ENCODE results near the gene SNX14.

SNX14 gene

GRCh38 chr6:85600713-85601313, 7.2 kb upstream of the SNX14 start:
- Histone ChIP-seq H3K9me3 (ENCODE audit: control insufficient read depth, insufficient read depth, low read length) (no peaks in the 10 kb centered on the region), H3K4me1 (ENCODE audit: control insufficient read depth, low read length) (peaks cover 6% of the 10 kb centered on the region), H3K36me3 (ENCODE audit: control insufficient read depth, low read length) (peaks cover 3% of the 10 kb centered on the region; the same call in 1 of the 2 replicates), H3F3A (ENCODE audit: control insufficient read depth, insufficient read depth) (peaks cover 73% of the 10 kb centered on the region), H3K27ac (ENCODE audit: low read depth, low read length) (no peak overlapping the region), H3K27me3 (ENCODE audit: control insufficient read depth, low read length) (no peaks in the 10 kb centered on the region), H3K4me3 (ENCODE audit: low read length) (no peak overlapping the region), H4K20me1 (ENCODE audit: control insufficient read depth, insufficient read depth, low read depth, low read length) (peaks cover 4% of the 10 kb centered on the region; the same call in 1 of the 2 replicates), H3K9me2 (replicated peaks; ENCODE audit: control insufficient read depth, low read length) (no peaks in the 10 kb centered on the region), H3K79me2 (ENCODE audit: control insufficient read depth, low read length) (no peaks in the 10 kb centered on the region), H3K4me2 (ENCODE audit: low read length) (no peak overlapping the region)
- TF ChIP-seq EZH2phosphoT487 (IDR thresholded peaks at IDR 0.05; ENCODE audit: borderline replicate concordance, low read length) (no peak), CTCF (IDR thresholded peaks at IDR 0.05; ENCODE audit: low read depth, low read length, poor library complexity, severe bottlenecking) (no peak)

GRCh38 chr6:85594197-85594930, 706 bp upstream of the SNX14 start:
- H3K36me3 ChIP-seq (ENCODE audit: control insufficient read depth, low read length), result peaks cover 27% of the 10 kb centered on the region
- no peaks in the 10 kb centered on the region for H3K9me3 ChIP-seq (ENCODE audit: control insufficient read depth, insufficient read depth, low read length)
- H3K27me3 ChIP-seq (ENCODE audit: control insufficient read depth, low read length), result no peaks in the 10 kb centered on the region
- H3F3A ChIP-seq (ENCODE audit: control insufficient read depth, insufficient read depth), result peaks cover 47% of the 10 kb centered on the region
- TF ChIP-seq CTCF (IDR thresholded peaks at IDR 0.05; ENCODE audit: low read depth, low read length, poor library complexity, severe bottlenecking) (no peak), EZH2phosphoT487 (IDR thresholded peaks at IDR 0.05; ENCODE audit: borderline replicate concordance, low read length) (no peak)
- H3K4me3 ChIP-seq (ENCODE audit: low read length), result peak overlapping the region; percentile 83
- H3K4me1 ChIP-seq (ENCODE audit: control insufficient read depth, low read length), result peaks cover 28% of the 10 kb centered on the region
- no peaks in the 10 kb centered on the region for H4K20me1 ChIP-seq (ENCODE audit: control insufficient read depth, insufficient read depth, low read depth, low read length)
- H3K4me2 ChIP-seq (ENCODE audit: low read length), result peak overlapping the region; percentile 76
- no peaks in the 10 kb centered on the region for H3K9me2 ChIP-seq (replicated peaks; ENCODE audit: control insufficient read depth, low read length)
- peaks cover 38% of the 10 kb centered on the region for H3K79me2 ChIP-seq (ENCODE audit: control insufficient read depth, low read length)
- H3K27ac ChIP-seq (ENCODE audit: low read depth, low read length), result peak overlapping the region; percentile 81

- TF ChIP-seq CTCF (IDR thresholded peaks at IDR 0.05; ENCODE audit: low read depth, low read length, poor library complexity, severe bottlenecking), result no peak
- no peak for TF ChIP-seq EZH2phosphoT487 (IDR thresholded peaks at IDR 0.05; ENCODE audit: borderline replicate concordance, low read length)
Observed at GRCh38 chr6:85592033-85592432, 1.6 kb downstream of the SNX14 start.

More at GRCh38 chr6:85592033-85592432, 1.6 kb downstream of the SNX14 start:
- no peaks in the 10 kb centered on the region for H3K9me3 ChIP-seq (ENCODE audit: control insufficient read depth, insufficient read depth, low read length)
- H3K4me2 ChIP-seq (ENCODE audit: low read length), result peak overlapping the region; percentile 76
- no peaks in the 10 kb centered on the region for H3K9me2 ChIP-seq (replicated peaks; ENCODE audit: control insufficient read depth, low read length)
- peak overlapping the region; percentile 83 for H3K4me3 ChIP-seq (ENCODE audit: low read length)
- H4K20me1 ChIP-seq (ENCODE audit: control insufficient read depth, insufficient read depth, low read depth, low read length), result no peaks in the 10 kb centered on the region
- no peak overlapping the region for H3K27ac ChIP-seq (ENCODE audit: low read depth, low read length)
- peaks cover 28% of the 10 kb centered on the region for H3K4me1 ChIP-seq (ENCODE audit: control insufficient read depth, low read length)
- peaks cover 27% of the 10 kb centered on the region for H3K36me3 ChIP-seq (ENCODE audit: control insufficient read depth, low read length)
- H3K27me3 ChIP-seq (ENCODE audit: control insufficient read depth, low read length), result no peaks in the 10 kb centered on the region
- H3F3A ChIP-seq (ENCODE audit: control insufficient read depth, insufficient read depth), result peaks cover 26% of the 10 kb centered on the region
- H3K79me2 ChIP-seq (ENCODE audit: control insufficient read depth, low read length), result peaks cover 57% of the 10 kb centered on the region
